HUES48 (cell line): Measurements from ENCODE around the gene PRR12.

Experiments used
- H3K27ac ChIP-seq: one replicate; pipeline ENCODE4 v1.7.0; 2013; ENCODE audit warnings: low read depth, low read length, inconsistent platforms
- H3K27me3 ChIP-seq: 2 replicates; pipeline ENCODE4 v1.6.1; 2013; ENCODE audit warnings: mild to moderate bottlenecking, low read length; ENCODE audit not compliant: control insufficient read depth, insufficient read depth
- H3K36me3 ChIP-seq: 2 replicates; pipeline ENCODE4 v1.6.1; 2013; ENCODE audit warnings: low read length; ENCODE audit not compliant: control insufficient read depth, insufficient read depth
- H3K4me1 ChIP-seq: 2 replicates; pipeline ENCODE4 v1.6.1; 2013; ENCODE audit warnings: mild to moderate bottlenecking, low read length; ENCODE audit not compliant: control insufficient read depth, insufficient read depth
- H3K4me3 ChIP-seq: 2 replicates; pipeline ENCODE4 v1.5.1; 2013; ENCODE audit warnings: mild to moderate bottlenecking, low read depth, low read length
- H3K9ac ChIP-seq: 2 replicates; pipeline ENCODE4 v1.6.1; 2013; ENCODE audit warnings: mild to moderate bottlenecking, low read depth, low read length, moderate library complexity
- H3K9me3 ChIP-seq: 2 replicates; pipeline ENCODE4 v1.6.1; 2013; ENCODE audit warnings: low read length; ENCODE audit not compliant: control insufficient read depth, insufficient read depth

PRR12 gene

DNA sequence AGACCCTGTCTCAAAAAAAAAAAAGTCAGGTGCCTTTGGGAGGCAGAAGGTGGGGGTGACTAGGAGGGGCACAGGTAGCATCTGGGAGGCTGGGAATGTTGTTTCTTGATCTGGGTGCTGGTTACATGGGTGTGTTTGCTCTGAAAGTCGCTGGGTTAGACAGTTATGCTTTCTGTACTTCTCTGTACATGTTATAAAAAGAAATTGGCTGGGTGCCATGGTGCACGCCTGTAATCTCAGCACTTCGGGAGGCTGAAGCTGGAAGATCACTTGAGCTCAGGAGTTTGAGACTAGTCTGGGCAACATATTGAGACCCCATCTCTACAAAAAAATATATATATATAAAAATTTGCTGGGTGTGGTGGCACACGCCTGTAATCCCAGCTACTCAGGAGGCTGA lies 25.7 kb upstream of the PRR12 start:
- H3K4me3 ChIP-seq = no peak overlapping the region
- H3K27me3 ChIP-seq = no peaks in the 10 kb centered on the region
- no peak overlapping the region for H3K9ac ChIP-seq
- H3K36me3 ChIP-seq = peaks cover 2% of the 10 kb centered on the region
- no peak overlapping the region for H3K27ac ChIP-seq
- no peaks in the 10 kb centered on the region for H3K9me3 ChIP-seq
- no peaks in the 10 kb centered on the region for H3K4me1 ChIP-seq

DNA sequence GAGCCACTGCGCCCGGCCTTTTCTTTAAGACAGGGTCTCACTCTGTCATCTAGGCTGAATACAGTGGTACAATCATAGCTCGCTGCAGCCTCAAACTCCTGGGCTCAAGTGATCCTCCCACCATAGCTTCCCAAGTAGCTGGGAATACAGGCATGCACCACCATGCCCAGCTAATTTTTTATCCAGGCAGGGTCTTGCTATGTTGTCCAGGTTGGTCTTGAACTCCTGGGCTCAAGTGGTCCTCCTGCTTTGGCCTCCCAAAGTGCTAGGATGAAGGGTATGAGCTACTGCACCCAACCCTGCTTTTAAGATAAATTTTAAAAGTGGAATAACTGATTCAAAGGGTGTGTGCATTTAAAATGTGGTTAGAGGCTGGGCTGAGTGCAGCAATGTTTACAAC lies 24.7 kb upstream of the PRR12 start:
- Histone ChIP-seq H3K4me1 (0 out of 2 replicates have a peak, but pooled peaks cover 6% of the 10 kb centered on the region), H3K36me3 (no peaks in the 10 kb centered on the region), H3K27ac (no peak overlapping the region), H3K9me3 (no peaks in the 10 kb centered on the region), H3K27me3 (no peaks in the 10 kb centered on the region), H3K4me3 (no peak overlapping the region), H3K9ac (no peak overlapping the region)

DNA sequence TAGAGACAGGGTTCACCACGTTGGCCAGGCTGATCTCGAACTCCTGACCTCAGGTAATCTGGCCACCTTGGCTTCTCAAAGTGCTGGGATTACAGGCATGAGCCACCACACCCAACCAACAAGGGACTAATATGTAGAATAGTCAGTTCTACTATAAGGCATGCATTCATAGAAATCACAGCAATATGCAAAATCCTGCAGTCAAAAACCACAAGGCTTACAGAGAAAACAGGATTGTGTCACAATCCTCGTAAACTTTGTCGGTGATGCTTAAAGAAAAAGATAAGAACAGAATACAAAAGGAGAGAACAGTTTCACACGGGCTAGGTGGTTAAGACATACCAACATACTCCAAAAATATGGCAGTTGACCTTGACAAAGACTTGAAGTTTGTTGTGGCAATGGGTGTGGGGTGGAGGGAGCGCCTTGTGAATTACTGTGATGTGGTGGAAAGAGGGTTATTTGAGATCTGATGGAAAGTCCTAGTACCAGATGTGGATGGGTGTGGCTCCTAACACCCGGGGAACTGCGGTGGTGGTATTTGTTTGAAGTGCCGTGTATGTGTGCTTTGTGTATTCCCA lies 23.0 kb upstream of the PRR12 start:
- no peak overlapping the region for H3K27ac ChIP-seq
- no peaks in the 10 kb centered on the region for H3K27me3 ChIP-seq
- no peak overlapping the region for H3K4me3 ChIP-seq
- H3K9me3 ChIP-seq = no peaks in the 10 kb centered on the region
- H3K9ac ChIP-seq = no peak overlapping the region
- peaks cover under 1% of the 10 kb centered on the region; the same call in 1 of the 2 replicates for H3K36me3 ChIP-seq
- 0 out of 2 replicates have a peak, but pooled peaks cover 9% of the 10 kb centered on the region for H3K4me1 ChIP-seq

DNA sequence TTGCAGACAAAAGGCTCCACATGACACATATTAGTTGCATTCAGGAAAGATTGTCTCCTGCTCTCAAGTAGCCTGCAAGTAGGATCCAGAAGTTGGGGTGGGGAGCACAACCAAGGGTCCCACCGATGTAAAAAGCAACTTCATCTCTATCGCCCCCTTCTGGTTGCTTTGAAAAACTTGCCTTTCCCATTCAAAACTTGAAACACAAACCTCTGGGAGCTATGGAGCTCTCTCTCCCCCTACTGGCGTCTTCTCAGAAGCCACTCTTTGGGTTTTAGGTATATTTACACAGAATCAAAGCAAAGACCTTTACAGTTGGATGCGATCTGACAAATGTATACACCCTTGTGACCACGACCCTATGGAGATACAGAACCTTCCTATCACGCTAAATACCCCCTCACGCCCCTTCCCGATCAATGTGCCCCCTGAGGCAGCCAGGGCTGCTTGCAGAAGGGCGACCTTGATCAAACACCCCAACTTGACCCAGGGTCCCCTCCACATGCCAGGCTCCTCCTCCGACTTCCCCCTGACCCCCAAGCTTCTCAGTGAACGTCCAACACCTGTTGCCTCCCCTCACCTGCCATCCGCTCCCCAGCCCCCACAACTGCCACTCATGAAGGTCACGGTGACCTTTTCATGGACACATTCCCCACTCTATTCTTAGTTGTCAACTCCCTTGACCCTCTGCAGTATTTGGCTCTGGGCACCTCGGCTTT lies 20.7 kb upstream of the PRR12 start:
- Histone ChIP-seq H3K9ac (no peak overlapping the region), H3K27me3 (no peaks in the 10 kb centered on the region), H3K36me3 (peaks cover 16% of the 10 kb centered on the region), H3K4me3 (no peak overlapping the region), H3K9me3 (no peaks in the 10 kb centered on the region), H3K4me1 (0 out of 2 replicates have a peak, but pooled peaks cover 9% of the 10 kb centered on the region), H3K27ac (peak overlapping the region; percentile 42)

DNA sequence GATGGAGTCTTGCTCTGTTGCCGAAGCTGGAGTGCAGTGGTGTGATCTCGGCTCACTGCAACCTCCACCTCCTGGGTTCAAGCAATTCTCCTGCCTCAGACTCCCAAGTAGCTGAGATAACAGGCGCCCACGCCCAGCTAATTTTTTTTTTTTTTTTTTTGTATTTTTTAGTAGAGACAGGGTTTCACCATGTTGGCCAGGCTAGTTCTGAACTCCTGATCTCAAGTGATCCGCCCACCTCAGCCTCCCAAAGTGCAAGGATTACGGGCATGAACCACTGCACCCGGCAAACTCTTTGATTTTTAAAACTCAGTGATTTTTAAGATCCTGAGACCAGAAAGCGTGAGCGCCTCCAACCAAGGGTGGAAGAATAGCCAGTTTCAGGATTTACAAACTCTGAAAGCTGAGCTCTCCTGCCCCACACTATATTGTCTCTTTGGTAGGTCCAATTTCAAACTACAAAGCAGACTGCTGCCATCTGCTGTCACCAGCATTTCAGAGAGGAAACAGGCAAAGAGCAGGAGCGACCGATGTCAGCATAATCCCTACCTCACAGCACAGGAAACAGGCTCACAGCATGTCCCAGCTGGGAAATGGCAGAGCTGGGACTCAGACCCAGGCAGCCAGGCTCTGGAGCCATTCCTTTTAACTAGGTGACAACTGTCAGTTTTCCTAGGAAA lies 19.8 kb upstream of the PRR12 start:
- Histone ChIP-seq H3K4me1 (0 out of 2 replicates have a peak, but pooled peaks cover 9% of the 10 kb centered on the region), H3K9me3 (no peaks in the 10 kb centered on the region), H3K9ac (no peak overlapping the region), H3K4me3 (no peak overlapping the region), H3K27me3 (no peaks in the 10 kb centered on the region), H3K36me3 (peaks cover 22% of the 10 kb centered on the region), H3K27ac (peak overlapping the region; percentile 51)

DNA sequence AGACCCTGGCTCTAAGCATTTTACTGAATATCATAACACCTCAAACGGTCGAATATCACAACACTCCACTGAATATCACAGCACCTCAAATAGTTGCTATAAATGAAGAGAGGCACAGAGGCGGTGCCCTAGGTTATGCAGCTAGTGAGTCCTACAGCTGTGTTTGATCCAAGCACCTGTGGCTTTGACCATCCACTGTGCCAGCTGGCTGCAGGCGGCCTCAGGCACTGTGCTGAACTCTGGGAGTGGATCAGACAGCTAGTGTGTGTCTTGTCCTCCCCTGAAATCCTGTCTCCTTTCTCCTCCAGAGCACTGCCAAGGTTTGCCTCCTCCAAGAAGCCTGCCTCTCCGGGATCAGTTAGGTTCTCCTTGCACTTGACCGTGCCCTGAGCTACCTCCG lies 18.0 kb upstream of the PRR12 start:
- Histone ChIP-seq H3K4me3 (no peak overlapping the region), H3K4me1 (0 out of 2 replicates have a peak, but pooled peaks cover 9% of the 10 kb centered on the region), H3K27ac (no peak overlapping the region), H3K36me3 (peaks cover 24% of the 10 kb centered on the region), H3K27me3 (no peaks in the 10 kb centered on the region), H3K9me3 (no peaks in the 10 kb centered on the region), H3K9ac (no peak overlapping the region)

DNA sequence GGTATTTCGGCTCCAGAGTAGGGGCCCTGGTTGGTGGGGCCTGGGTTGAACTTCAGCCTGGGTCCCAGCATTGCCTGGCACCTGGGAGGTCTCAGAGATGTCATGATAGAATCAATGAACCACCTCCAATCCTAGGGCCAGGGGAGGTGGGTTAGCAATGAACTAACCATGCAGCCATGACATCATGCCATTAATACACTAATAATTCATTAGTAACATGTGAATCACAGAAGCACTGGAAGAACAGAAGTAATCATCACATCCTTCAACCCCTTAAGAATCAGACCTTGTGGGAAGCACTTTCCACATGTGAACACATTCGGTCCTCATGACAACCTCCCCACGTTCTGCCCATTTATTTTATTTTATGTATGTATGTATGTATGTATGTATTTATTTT lies 17.6 kb upstream of the PRR12 start:
- 0 out of 2 replicates have a peak, but pooled peaks cover 9% of the 10 kb centered on the region for H3K4me1 ChIP-seq

DNA sequence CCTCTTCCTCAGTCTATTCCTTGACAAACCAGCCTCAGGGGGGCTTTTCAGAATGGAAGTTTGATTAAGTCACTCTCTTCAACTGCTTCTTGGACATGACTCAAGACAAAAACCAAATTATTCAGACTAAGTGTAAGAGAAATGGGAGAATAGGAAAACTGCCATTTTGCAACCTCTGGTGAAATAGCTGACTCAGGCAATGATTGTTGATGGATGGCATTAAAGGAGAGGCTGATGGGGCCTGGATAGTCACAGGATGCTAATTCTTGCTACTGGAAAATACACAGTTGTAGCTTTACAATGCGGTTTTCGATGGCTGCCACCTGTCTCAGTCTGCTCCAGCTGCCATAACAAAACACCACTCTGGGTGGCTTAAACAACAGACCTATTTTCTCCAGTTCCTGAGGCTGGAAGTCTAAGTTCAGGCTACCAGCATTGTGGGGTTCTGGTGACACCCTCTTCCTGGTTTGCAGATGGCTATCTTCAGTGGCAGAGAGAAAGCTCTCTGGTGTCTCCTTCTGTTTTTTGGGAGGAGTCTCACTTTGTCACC lies 16.7 kb upstream of the PRR12 start:
- H3K27me3 ChIP-seq = no peaks in the 10 kb centered on the region
- no peaks in the 10 kb centered on the region for H3K9me3 ChIP-seq
- no peak overlapping the region for H3K9ac ChIP-seq
- H3K36me3 ChIP-seq = peaks cover 27% of the 10 kb centered on the region
- no peak overlapping the region for H3K27ac ChIP-seq
- H3K4me1 ChIP-seq = peaks cover 10% of the 10 kb centered on the region; the same call in 1 of the 2 replicates
- no peak overlapping the region for H3K4me3 ChIP-seq

More for the DNA sequence above, 17.6 kb upstream of the PRR12 start:
- no peaks in the 10 kb centered on the region for H3K9me3 ChIP-seq
- H3K9ac ChIP-seq = no peak overlapping the region
- H3K27ac ChIP-seq = no peak overlapping the region
- H3K36me3 ChIP-seq = peaks cover 27% of the 10 kb centered on the region
- no peaks in the 10 kb centered on the region for H3K27me3 ChIP-seq
- H3K4me3 ChIP-seq = no peak overlapping the region

DNA sequence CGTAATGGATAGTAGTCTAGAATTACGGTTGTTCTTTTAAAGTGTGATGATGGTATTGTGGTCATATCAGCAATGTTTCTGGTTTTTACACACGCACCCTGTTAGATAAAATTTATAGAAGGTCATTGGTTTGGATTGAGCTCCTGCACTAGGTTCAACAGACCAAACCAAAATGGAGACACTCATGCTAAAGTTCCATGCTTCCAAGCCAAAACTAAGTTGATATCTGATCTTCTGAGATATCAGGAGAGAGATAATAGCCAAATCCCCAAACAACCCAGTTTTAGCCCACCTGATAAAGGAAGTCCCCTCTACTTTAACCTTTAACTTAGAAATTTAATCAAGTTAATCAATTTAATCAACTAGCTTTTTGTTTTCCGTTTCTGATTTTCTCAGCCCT lies 11.8 kb upstream of the PRR12 start:
- Histone ChIP-seq H3K27me3 (no peaks in the 10 kb centered on the region), H3K36me3 (peaks cover 17% of the 10 kb centered on the region), H3K27ac (no peak overlapping the region), H3K4me3 (peak overlapping the region; percentile 88), H3K9ac (0 out of 2 replicates have a peak overlapping the region, but pooled peaks have one; percentile 70), H3K4me1 (peaks cover 11% of the 10 kb centered on the region), H3K9me3 (no peaks in the 10 kb centered on the region)

DNA sequence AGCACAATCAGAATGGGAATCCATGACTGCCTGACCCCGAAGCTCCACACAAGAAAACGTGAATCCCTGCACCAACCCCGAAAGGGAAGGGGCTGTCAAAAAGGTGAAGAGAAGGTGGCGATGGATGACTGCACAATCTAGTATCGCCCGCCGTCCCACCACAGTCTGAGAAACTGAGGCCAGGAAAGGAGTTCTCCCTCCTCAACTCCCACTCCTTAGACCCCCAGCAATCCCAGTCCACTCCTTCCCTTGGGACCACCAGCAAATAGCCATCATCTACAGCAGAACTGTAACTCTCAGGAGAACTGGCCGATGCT lies 11.1 kb upstream of the PRR12 start:
- peaks cover 12% of the 10 kb centered on the region for H3K36me3 ChIP-seq
- H3K27ac ChIP-seq = peak overlapping the region; percentile 61
- no peaks in the 10 kb centered on the region for H3K27me3 ChIP-seq
- peak overlapping the region; percentile 88 for H3K4me3 ChIP-seq
- H3K9me3 ChIP-seq = no peaks in the 10 kb centered on the region
- peaks cover 15% of the 10 kb centered on the region for H3K4me1 ChIP-seq
- peak overlapping the region; percentile 70 for H3K9ac ChIP-seq
